ENCODE data around the gene ARL2BP.
A peak's percentile ranks its signal among the peaks of the same experiment; 100 is the strongest.
"Not testable (repeated sequence)": the region's sequence is repeated elsewhere in the genome, so short reads cannot be mapped to it uniquely, and the experiment has no call there.

The ARL2BP gene

DNA sequence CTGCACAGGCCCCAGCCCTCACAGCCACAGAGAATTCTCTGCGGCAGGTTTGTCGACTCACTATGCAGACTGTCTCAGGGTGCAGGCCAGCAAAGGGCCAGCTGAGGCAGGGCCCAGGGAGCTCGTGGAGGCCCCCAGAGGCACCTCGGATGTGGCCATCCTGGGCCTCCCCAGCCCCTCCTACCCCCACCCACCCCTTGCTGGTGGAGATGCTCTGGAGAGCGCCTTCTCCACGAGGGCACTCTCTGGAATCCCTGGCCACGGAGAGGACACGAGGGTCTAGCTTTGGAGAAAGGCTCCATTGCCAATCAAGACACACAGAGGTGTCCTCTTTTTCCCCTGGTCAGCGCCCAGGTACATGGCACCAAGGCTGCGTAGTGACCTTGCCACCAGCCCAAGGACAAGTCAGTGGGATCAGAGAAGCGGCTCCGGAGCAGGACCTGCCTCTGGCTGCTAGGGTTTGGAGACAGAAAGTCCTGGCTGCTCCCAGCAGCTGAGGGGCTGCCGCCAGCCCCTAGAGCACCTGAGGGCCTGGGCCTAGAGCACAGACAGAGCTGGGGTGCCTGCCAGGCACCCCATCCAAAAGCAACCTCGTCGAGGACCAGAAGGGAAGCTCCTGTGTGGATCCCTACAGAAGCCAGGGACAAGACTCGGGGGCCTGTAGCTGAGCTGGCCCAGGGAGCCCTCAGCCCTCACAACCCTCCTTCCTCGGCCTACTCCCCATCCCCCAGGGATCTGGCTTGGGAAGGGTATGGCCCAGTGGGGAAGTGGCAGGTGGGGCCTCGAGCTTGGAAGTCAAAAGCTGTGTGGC, 18.7 kb downstream of the ARL2BP start:
- no peak for DNase-seq

DNA sequence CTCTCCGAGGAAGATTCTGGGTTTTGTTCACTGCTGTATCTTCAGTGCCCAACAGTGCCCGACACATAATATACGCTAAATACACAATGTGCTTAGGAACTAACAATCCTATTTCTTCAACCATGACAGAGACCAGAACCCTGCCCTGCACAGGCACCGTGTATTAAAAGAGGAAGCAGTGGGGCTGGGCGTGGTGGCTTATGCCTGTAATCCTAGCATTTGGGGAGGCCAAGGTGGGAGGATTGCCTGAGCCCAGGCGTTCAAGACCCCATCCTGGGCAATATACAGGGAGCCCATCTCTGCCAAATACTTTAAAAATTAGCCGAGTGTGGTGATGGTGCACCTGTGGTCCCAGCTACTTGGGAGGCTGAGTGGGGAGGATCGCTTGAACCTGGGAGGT, 19.3 kb downstream of the ARL2BP start:
- no peak for DNase-seq

DNA sequence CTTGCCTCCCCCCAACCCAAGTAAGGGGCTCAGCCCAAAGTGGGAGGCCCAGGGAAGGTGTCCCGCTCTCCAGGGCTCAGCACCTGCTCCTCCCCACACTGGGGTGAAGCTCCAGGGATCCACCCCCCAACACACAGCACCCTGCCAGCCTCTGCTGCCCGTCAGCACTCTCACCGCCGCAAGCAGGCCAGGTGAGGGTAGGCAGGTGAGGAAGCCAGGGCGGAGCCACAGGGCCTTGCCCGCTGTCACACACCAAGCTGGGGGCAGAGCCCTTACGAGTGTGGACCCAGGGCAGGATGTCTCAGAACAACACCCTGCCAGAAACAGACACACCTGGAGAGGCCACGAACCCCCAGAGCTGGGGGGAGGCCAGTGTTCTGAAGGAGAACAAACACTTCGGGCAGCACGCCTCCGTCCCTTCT, 19.9 kb downstream of the ARL2BP start:
- DNase-seq, result no peak

DNA sequence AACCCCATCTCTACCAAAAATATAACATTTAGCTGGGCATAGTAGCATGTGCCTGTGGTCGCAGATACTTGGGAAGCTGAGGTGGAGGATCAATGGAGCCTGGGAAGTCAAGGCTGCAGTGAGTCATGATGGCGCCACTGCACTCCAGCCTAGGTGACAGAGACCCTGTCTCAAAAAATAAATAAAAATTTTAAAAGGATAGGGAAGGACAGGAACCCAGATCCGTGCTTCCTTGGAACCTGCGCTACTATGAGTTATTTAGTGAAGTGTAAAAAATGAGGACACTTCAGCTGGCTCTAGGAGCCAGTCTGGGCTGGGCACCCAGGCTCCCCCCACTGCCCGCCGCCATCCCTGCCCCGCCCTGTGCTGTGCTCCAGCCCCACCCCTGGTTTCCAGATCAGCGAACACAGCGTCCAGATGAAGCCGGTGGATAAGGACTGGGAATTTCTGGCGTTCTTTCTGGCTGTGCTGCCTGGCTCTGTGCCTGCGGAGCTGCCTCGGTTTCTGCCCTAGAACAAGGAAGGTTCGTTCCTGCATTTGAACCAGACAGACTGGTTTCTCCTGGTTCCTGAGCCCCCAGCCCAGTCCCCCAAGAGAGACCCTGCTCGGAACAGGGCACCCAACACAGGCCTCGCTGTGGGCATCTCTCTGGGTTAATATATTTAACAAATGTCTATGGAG, 20.9 kb downstream of the ARL2BP start:
- no peak for DNase-seq

DNA sequence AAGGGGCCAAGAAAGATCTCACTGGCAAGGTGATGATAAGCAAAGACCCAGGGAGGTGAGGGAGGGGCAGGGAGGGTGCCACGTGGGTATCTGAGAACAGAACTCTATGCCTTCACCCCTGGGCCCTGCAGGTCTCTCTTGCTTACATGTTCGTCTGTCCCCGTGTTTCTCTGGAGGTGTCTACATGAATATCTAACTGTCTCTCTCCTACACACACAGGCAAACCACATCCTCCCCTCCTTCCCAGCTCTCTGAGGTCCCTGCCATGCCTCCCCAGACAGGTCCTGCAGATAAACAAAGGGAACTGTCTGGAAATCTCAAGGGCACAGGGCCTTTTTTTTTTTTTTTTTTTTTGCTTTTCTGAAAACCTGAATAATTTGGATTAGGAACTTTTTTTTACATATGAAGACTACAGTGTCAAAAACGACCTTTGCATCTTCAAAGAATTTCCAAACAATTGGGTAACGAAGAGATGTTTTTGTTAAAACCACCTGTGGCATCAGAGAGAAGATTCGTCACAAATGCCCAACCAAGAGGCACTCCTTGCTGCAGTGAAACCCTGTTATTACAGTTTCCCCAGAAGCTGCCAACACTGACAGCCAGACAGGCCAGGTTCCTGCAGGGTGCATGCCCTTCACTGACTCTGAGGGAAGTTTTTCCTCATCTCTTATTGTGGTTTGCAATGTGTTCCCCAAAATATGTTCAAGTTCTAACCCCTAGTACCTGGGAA, 21.6 kb downstream of the ARL2BP start:
- no peak for DNase-seq

DNA sequence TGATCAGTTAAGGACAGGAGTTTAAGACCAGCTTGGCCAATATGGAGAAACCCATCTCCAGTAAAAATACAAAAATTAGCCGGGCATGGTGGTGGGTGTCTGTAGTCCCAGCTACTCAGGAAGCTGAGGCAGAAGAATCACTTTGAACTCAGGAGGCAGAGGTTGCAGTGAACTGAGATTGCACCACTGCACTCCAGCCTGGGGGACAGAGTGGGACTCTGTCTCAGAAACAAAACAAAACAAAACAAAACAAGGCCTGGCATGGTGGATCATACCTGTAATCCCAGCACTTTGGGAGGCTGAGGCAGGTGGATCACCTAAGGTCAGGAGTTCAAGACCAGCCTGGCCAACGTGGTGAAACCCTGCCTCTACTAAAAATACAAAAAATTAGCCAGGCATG, 22.3 kb downstream of the ARL2BP start:
- not testable (repeated sequence) for DNase-seq

DNA sequence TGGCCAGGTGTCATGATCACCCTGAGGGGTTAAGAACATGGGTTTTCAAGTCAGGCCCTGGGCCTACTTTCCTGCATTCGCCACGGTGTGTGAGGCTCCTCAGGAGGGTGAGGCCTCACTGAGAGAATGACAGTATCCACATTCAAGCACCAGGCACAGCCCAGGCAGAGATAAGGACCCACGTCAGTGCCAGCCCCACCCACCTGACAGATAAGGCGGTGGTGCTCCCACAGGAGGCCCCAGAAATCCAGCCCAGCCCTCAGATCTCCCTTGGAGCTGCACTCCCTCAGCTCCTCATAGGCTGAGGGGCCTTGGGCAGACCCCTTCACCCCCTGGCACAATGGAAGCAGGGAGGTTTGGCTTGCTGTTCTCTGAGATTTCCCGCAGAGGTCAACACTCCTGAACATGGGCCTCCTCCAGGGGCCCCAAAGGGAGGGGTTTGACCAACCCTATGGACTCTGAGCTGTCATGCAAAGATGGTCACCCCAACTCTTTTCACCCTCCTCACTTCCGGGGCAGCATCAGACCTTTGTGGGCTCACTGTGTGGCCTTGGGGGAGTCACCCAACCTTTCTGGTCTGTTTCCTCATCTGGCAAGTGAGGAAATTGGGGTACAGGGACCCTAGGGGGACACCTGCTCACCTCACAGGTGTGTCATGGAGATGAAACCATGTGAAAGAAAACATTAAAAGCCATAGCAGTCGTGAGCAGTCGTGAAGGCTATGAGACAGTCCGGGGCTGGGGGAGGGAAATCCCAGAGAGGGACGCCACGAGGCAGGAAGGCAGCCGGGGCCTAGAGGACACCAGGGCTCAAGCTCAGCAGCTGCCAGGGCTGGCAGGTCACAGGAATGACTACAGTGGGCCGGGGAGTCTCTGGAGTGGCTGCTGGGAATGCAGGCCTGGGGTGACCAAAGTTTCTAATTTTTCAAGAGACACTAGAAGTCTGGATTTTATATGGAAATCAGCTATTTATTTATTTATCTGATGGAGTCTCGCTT, 24.0 kb downstream of the ARL2BP start:
- no peak for DNase-seq

DNA sequence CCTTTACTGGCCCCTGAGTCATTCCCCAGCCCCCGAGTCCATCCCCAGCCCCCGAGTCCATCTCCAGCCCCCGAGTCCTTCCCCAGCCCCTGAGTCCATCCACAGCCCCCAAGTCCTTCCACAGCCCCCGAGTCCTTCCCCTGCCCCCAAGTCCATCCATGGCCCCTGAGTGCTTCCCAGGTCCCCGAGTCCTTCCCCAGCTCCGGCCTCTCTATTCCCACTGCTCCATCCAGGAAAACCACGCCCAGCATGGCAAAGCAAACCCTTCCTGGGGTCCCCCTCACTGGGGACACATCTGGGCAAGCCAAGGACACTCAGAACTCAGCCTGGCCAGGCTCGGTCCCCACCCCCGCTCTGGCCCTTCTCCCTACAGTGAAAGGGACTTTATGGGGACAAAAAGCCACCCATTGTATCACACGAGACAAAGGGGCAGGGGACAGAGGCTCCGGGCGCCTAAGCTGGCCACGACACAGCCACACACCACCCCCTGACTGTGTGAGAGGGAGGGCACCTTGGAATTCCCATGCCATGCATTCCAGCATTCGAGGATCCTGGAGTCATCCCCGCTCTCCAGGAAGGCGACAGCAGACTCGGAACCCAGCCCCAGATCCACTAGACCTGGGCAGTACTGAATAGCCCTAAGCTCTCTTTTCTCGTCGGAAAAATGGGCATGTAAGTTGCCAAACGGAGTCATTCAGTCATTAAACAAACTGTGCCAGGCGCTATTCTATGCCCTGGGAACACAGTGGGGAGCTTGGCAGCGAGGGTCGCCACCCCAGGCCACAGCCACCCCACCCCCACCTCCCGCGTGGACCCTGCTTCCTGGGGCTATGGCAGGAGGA, 25.4 kb downstream of the ARL2BP start:
- no peak for DNase-seq

DNA sequence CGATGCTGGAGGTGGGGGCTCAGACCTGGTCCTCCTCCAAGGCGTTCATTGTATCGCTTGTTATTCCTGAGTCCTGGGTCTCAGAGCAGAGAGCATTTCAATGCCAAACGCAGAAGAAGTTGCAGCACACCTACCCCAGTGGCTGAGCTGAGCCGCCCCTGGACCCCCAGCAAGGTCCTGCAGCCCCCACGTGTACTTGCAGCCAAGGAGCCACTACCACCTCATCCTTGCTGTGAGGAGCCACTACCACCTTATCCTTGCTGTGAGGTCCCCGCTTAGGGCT, 25.9 kb downstream of the ARL2BP start:
- no peak for DNase-seq

DNA sequence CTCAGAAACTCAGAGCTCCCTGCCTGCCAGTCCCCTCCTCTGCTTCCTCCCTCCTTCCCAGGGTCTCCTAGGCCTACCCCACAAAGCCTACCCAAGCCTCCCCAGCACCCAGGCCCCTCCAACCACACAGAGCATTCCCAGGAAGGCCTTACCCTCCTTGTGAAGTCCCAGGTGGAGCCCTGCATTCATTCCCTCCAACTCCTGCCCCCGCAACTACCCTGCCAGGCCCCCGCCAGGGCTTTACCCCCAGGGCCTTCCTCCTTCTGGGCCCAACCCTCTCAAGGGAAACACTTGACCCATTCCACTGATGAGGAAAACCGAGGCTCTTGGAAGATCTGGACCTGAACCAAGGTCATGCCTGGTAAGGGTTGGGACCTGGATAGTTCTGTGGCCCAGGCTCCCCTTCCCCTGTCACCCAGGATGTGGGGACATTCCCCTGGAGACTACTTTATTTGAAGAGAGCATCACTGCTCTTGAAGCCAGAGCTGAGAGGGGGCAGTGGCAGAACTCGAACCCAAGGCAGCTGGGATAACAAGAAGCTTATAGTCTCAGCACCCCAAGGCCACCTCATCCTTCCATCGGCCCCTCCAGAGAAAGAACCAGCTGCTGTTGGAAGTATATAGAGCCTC, 26.9 kb downstream of the ARL2BP start:
- no peak for DNase-seq

DNA sequence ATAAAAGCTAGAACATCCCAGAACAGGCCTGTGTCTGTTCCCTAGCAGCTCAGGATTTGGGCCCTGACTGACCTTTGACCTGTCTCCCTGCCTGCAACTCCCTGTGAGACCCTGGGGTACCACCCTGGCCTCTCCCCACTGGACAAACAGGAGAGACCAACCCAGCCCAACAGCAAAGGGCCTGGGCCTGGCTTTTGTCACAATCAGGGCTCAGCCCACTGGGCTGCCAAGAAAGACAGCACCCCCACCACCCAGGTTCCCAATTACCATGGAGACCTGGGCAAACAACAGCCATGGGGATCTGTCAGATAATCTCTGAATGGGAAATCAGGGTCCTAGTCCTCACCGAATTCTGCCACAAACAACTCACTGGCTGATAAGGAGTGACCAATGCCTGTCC, 28.3 kb downstream of the ARL2BP start:
- no peak for DNase-seq

DNA sequence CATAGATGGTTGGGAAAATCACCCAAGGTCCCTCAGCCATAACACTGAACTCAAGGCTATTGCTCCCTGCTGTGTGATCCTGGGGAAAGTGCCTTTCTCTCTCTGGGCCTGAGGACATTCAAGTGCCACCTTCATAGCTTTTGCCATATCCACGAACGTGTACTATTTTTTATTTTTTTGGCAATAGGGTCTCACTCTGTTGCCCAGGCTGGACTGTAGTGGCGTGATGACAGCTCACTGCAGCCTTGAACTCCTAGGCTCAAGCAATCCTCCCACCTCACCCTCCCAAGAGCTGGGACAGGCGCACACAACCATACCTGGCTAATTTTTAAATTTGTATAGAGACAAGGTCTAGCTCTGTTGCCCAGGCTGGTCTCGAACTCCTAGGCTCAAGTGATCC, 28.8 kb downstream of the ARL2BP start:
- no peak for DNase-seq

DNA sequence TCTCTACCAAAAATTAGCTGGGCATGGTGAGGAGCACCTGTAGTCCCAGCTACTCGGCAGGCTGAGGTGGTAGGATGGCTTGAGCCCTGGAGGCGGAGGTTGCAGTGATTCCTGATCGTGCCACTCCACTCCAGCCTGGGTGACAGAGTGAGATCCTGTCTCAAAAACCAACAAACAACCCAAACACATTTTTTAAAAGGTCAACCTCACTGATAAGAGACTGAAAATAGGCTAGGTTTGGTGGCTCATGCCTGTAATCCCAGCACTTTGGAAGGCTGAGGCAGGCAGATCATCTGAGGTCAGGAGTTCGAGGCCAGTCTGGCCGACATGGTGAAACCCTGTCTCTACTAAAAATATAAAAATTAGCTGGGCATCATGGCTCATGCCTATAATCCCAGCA, 30.9 kb downstream of the ARL2BP start:
- DNase-seq, result not testable (repeated sequence)

DNA sequence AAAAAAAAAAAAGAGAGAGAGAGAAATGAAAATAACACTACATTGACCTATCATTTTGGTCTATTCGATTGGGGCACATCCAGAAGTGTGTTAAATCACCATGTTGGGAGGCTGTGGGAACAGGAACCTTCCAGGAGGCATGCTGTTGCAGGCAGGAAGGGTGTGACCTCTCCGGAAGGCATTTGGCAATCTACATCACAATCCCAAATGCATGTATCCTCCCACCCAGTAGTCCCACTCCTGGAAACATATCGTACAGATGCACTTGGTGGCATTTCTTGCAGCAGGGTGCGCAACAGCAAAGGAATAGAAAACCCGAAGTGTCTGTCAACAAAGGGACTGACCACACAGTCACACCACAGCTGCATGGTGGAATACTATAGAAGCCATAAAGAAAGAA, 31.5 kb downstream of the ARL2BP start:
- DNase-seq, result no peak

DNA sequence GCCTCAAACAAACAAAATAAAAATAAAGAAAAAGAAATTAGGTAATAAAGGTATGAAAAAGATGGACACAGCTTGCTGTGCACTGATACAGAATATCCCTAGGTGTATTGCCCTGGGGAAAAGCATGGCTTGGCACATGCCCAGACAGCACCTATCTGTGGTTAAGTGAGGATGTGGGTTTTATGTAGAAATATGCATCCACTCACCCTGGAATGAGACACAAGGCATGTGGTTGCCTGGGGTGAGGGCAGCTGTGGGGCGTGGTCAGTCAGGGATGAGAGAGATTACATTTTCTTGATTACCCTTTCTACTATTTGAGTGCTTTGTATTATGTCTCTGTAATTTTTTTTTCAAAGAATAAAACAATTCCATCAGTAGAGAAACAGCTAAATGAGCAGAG, 32.5 kb downstream of the ARL2BP start:
- DNase-seq, result peak; percentile 79

DNA sequence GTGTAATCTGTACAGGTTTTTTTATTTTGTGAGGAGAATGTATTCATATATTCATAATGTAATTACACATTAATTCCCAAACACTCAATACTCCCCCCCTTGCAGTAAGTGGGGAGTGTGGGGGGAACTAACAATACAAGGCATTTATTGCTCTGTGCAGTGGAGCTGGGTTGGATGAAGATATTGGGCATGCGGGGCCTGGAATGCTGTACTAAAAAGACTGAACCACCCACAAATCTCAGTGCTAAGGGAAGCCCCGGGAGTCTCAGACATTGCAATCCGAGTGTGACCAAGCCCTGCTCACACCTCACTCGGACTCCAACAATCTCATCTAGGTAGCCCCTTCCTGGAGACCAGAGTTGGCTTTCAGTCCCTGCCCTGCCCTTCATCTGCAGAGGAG, 33.4 kb downstream of the ARL2BP start:
- DNase-seq, result no peak

DNA sequence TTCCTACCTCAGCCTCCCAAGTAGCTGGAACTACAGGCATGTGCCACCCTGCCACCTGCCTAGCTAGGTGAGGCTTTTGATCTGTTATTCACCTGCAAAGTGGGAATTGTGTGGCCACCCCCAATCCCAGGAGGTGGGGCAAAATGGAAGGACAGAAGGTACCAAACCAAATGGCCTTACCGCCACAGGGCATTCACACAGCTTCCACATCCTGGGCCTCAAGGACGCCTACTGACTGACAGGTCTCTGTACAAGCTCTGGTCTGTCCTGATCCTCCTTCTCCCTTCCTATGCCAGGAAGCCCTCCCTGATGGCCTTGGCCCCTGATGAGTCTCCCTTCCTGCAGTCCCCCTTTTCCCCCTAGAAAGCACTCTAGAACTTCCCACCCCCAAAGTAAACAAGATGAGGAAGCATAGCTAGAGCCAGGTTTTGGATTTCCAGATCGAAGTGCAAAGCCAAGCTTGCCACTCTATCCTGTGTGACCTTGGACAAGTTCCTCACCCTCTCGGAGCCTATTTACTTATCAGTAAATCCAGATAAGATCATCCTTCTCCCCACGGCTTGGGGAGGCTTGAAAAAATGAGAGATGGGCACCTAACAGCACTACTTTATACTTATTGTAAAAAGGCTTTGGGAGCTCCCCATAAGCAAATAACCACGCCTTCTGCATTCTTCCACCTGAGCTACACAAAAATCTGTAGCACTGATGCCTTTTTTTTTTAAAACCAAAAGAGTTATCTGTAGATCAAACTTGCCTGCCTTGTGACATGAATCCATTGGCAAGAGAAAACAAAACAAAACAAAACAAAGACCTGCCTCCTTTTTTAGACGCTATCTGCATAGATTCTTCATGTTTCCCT, 35.0 kb downstream of the ARL2BP start:
- no peak for DNase-seq

DNA sequence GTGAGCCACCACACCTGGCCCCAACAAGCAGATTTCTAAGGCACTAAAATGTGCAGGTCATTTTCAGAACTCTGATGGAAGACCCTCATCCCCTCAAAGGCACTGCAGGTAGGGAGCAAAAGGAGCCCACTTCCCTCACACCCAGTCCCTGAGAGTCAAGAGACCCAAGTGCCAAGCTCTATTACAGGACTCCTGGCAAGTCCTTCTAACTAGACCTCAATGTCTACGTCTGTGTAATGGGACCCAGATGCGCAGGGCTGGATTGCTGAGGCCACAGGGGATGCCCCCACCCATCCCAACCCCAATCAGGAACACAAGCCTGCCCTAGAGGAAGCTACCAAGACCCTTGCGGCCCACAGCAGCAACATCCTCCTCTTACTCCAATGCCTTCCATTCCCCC, 36.7 kb downstream of the ARL2BP start:
- DNase-seq, result no peak

DNA sequence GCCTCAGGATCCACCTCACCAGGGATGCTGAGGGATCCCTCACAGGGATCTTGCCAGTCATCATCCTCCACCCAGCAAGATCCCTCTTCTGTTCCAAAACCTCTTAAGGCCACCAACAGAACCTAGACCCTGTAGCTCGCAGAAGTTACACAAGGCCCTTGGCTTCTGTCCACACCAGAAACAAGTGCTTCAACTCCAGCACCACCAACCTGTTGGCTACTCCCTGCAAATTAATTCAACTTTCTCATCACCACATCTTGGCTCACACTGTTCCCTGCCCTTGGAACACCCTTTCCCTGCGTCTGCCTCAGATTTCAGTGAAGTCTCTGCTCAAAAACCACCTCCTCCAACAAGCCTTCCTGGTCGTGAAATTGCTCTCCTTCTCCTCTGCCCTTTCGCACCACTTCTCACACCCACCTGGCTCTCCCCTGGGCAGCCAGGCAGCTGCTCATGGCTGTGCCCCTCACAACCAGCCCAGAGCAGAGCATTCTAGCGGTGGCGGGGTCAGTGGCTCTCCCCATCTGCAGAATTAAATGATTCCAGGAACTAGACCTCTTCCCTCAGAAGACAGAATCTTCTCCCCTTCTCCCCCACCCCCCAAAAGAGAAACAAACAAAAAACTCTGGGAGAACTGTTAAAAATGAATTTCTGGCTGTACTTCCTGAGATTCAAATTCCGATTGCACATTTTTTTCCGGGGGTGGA, 37.6 kb downstream of the ARL2BP start:
- DNase-seq, result no peak
